Liver (tissue), 9 donors: ENCODE results near the gene PGAM4. TPM values are rescaled to one million over a fixed set of nuclear protein-coding genes. Genes with fewer than 3 reads are reported as not detected.

Source experiments
- DNase-seq: peaks from one replicate; pipeline ENCODE4 v3.0.0-alpha.2; 2017; ENCODE audit warnings: low spot score
- H3K27ac ChIP-seq, 2 donors: one replicate each; pipeline ENCODE4 v1.7.0; 2013; ENCODE audit warnings: inconsistent platforms in 2 of 2, low read length in 2 of 2, control low read depth in 1 of 2, low read depth in 1 of 2, mild to moderate bottlenecking in 1 of 2
- H3K27me3 ChIP-seq, 4 donors: one replicate each; pipeline versions ENCODE4 v1.6.1 to v1.7.0; 2013; ENCODE audit warnings: low read length in 3 of 4, inconsistent platforms in 1 of 4, mild to moderate bottlenecking in 1 of 4, moderate library complexity in 1 of 4; ENCODE audit not compliant: control insufficient read depth in 4 of 4, insufficient read depth in 4 of 4
- H3K36me3 ChIP-seq, 4 donors: one replicate each; pipeline versions ENCODE4 v1.6.1 to v1.7.0; 2013; ENCODE audit warnings: low read length in 3 of 4, mild to moderate bottlenecking in 3 of 4, low read depth in 1 of 4, moderate library complexity in 1 of 4; ENCODE audit not compliant: control insufficient read depth in 4 of 4, insufficient read depth in 3 of 4
- H3K4me1 ChIP-seq, 4 donors: one replicate each; pipeline versions ENCODE4 v1.6.1 to v1.7.0; 2013; ENCODE audit warnings: low read length in 3 of 4, mild to moderate bottlenecking in 3 of 4, moderate library complexity in 1 of 4; ENCODE audit not compliant: control insufficient read depth in 4 of 4, insufficient read depth in 4 of 4
- H3K4me3 ChIP-seq, 3 donors: one replicate each; pipeline versions ENCODE4 v1.6.1 to v1.7.0; 2013; ENCODE audit warnings: low read length in 3 of 3, control low read depth in 1 of 3, low read depth in 1 of 3, mild to moderate bottlenecking in 1 of 3
- H3K9ac ChIP-seq, 2 donors: one replicate each; pipeline ENCODE4 v1.7.0; 2013; ENCODE audit warnings: low read length in 2 of 2, mild to moderate bottlenecking in 2 of 2, moderate library complexity in 2 of 2, control low read depth in 1 of 2, low read depth in 1 of 2
- H3K9me3 ChIP-seq, 4 donors: one replicate each; pipeline versions ENCODE4 v1.6.1 to v1.7.0; 2013; ENCODE audit warnings: low read length in 3 of 4; ENCODE audit not compliant: control insufficient read depth in 4 of 4
- EGR1 ChIP-seq, 2 donors: IDR thresholded peaks; 2 replicates each; pipeline ENCODE4 v1.6.1; 2016 to 2018; ENCODE audit warnings: antibody characterized with exemption in 2 of 2, low read depth in 2 of 2
- FOXA1 ChIP-seq: IDR thresholded peaks from 2 replicates; pipeline ENCODE4 v1.6.1; 2016; ENCODE audit warnings: antibody characterized with exemption
- FOXA2 ChIP-seq: IDR thresholded peaks from 2 replicates; pipeline ENCODE4 v1.6.1; 2016; ENCODE audit warnings: antibody characterized with exemption
- GABPA ChIP-seq, 2 donors: IDR thresholded peaks in 1 of 2; conservative IDR thresholded peaks in 1 of 2; 2 replicates each; pipeline ENCODE4 v1.6.1; 2016; ENCODE audit warnings: antibody characterized with exemption in 2 of 2, mild to moderate bottlenecking in 1 of 2, moderate library complexity in 1 of 2
- HNF4A ChIP-seq, 2 donors: conservative IDR thresholded peaks; 2 replicates each; pipeline ENCODE4 v1.6.1; 2016; ENCODE audit warnings: antibody characterized with exemption in 2 of 2, mild to moderate bottlenecking in 2 of 2
- JUND ChIP-seq, 2 donors: IDR thresholded peaks; 2 replicates each; pipeline ENCODE4 v1.6.1; 2016; ENCODE audit warnings: antibody characterized with exemption in 2 of 2
- NR2F2 ChIP-seq: IDR thresholded peaks from 2 replicates; pipeline ENCODE4 v1.6.1; 2016; ENCODE audit warnings: antibody characterized with exemption
- RAD21 ChIP-seq, 2 donors: IDR thresholded peaks; 2 replicates each; pipeline ENCODE4 v1.6.1; 2016; ENCODE audit warnings: antibody characterized with exemption in 2 of 2, mild to moderate bottlenecking in 2 of 2
- RXRA ChIP-seq, 2 donors: IDR thresholded peaks; 2 replicates each; pipeline ENCODE4 v1.6.1; 2017 to 2018; ENCODE audit warnings: antibody characterized with exemption in 2 of 2, mild to moderate bottlenecking in 1 of 2
- SP1 ChIP-seq: IDR thresholded peaks from 2 replicates; pipeline ENCODE4 v1.6.1; 2018; ENCODE audit warnings: antibody characterized with exemption, mild to moderate bottlenecking
- YY1 ChIP-seq: IDR thresholded peaks from 2 replicates; pipeline ENCODE4 v1.6.1; 2016; ENCODE audit warnings: antibody characterized with exemption, mild to moderate bottlenecking
- ZBTB33 ChIP-seq: IDR thresholded peaks from 2 replicates; pipeline ENCODE4 v1.6.1; 2016; ENCODE audit warnings: antibody characterized with exemption
- WGBS: extraction: QIAGEN DNeasy Blood & Tissue Kit; methylation state at CpG from one replicate; pipeline ENCODE4 v1.1.7; 2013; 5-methylcytosine and 5-hydroxymethylcytosine counted together
- polyA plus RNA-seq, 2 donors: library from polyadenylated mRNA; stranded (reverse) in 1 of 2; unstranded in 1 of 2; fragments of 200-250 nt in 1 of 2; fragments of >200 nt in 1 of 2; fragmentation: Nextera tagmentation in 1 of 2; extraction: Ambion mirVana in 1 of 2; gene quantifications; one replicate each; pipeline versions ENCODE4 v1.2.1 to v1.2.3, GENCODE V29; 2013 to 2015
- total RNA-seq, 2 donors: library from RNA; depleted of rRNA; stranded (reverse); fragments of >200 nt; gene quantifications; one replicate each; pipeline ENCODE4 v1.2.3, GENCODE V29; 2014
- TF ChIP-seq, protein P1 (sequence below): fragments of 150-350 bp; IDR thresholded peaks from 2 replicates; pipeline ENCODE4 v1.5.1; 2017; ENCODE audit warnings: improper control_type of control experiment, low read depth, low read length; ENCODE audit not compliant: missing input control
- donor health status: healthy.
- donor health status: healthy.
- donor health status: healthy.
- donor health status: healthy.
- donor health status: healthy.

The PGAM4 gene
- total and polyA plus RNA-seq, 4 donors = not detected

DNA sequence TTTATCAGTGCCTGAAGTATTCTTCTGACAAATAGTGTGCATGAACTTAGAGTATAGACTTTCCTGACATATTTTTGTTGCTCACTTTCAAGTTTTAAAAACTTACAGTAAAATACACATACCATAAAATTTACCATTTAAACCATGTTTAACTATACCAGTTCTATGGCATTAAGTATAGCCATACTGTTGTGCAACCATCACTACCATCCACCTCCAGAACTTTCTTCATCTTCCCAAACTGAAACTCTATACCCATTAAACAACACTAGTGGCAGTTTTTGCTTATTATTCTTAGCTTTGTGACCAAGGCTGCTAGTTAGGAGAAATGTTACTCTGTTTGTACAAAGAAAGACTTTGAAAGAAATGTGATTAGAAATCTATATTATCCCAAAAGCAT is 33.1 kb downstream of the PGAM4 start:
- no peak overlapping the region for H3K9ac ChIP-seq
- no peak overlapping the region for H3K27ac ChIP-seq
- no peaks in the 10 kb centered on the region for H3K4me1 ChIP-seq
- no peaks in the 10 kb centered on the region for H3K27me3 ChIP-seq
- no peaks in the 10 kb centered on the region for H3K36me3 ChIP-seq
- H3K9me3 ChIP-seq = no peaks in the 10 kb centered on the region
- no peak overlapping the region for H3K4me3 ChIP-seq
- TF ChIP-seq, protein P1, sequence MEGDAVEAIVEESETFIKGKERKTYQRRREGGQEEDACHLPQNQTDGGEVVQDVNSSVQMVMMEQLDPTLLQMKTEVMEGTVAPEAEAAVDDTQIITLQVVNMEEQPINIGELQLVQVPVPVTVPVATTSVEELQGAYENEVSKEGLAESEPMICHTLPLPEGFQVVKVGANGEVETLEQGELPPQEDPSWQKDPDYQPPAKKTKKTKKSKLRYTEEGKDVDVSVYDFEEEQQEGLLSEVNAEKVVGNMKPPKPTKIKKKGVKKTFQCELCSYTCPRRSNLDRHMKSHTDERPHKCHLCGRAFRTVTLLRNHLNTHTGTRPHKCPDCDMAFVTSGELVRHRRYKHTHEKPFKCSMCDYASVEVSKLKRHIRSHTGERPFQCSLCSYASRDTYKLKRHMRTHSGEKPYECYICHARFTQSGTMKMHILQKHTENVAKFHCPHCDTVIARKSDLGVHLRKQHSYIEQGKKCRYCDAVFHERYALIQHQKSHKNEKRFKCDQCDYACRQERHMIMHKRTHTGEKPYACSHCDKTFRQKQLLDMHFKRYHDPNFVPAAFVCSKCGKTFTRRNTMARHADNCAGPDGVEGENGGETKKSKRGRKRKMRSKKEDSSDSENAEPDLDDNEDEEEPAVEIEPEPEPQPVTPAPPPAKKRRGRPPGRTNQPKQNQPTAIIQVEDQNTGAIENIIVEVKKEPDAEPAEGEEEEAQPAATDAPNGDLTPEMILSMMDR = no peak
- TF ChIP-seq EGR1 (IDR thresholded peaks at IDR 0.05; ENCODE audit: low read depth in 2 of 2) (no peak), HNF4A (conservative IDR thresholded peaks at IDR 0.05) (no peak), GABPA (IDR thresholded peaks at IDR 0.05 in 1 of 2, conservative IDR thresholded peaks at IDR 0.05 in 1 of 2) (no peak), RXRA (IDR thresholded peaks at IDR 0.05) (no peak), YY1 (no peak), RAD21 (IDR thresholded peaks at IDR 0.05) (no peak), FOXA1 (no peak), JUND (IDR thresholded peaks at IDR 0.05) (no peak), FOXA2 (no peak)
- no peak for DNase-seq

GRCh38 chrX:77935886-77936285 is 33.6 kb downstream of the PGAM4 start:
- H3K9ac ChIP-seq = no peak overlapping the region
- no peaks in the 10 kb centered on the region for H3K27me3 ChIP-seq
- no peak overlapping the region for H3K27ac ChIP-seq
- H3K36me3 ChIP-seq = no peaks in the 10 kb centered on the region
- TF ChIP-seq NR2F2 = no peak
- no peak for DNase-seq
- H3K4me1 ChIP-seq = no peaks in the 10 kb centered on the region
- 91% methylated on average over 1 of the region's 1 CpG for WGBS
- H3K4me3 ChIP-seq = no peak overlapping the region
- no peaks in the 10 kb centered on the region for H3K9me3 ChIP-seq

DNA sequence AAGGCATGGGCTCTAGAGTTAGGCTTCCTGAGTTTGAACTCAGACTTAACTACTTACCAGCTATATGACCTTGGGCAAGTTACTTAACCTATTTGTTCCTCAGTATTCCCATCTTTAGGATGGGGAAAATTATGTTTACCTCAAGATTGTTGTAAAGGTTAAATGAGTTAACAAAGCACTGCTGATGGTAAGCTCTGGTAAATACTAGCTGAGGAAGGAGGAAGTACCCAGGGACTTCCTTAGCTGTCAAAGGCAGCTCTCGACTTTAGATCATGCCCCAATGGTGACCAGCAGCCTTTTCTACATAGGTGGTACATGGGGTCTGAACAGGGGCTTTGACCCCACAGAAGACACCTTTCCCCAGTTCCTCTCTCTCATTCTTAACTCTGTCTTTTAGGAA is 38.9 kb downstream of the PGAM4 start:
- no peak overlapping the region for H3K9ac ChIP-seq
- H3K36me3 ChIP-seq = no peaks in the 10 kb centered on the region
- DNase-seq = no peak
- no peaks in the 10 kb centered on the region for H3K4me1 ChIP-seq
- H3K4me3 ChIP-seq = no peak overlapping the region
- H3K27me3 ChIP-seq = no peaks in the 10 kb centered on the region
- no peak overlapping the region for H3K27ac ChIP-seq
- 64% methylated on average over 1 of the region's 1 CpG for WGBS
- no peaks in the 10 kb centered on the region for H3K9me3 ChIP-seq
- TF ChIP-seq SP1 (no peak), FOXA2 (no peak), ZBTB33 (no peak)
